Measurements from ENCODE around the gene MYEOV. TPM values are rescaled to one million over a fixed set of nuclear protein-coding genes. Genes with fewer than 3 reads are reported as not detected.

Gene MYEOV
- total RNA-seq, 1 donor from 2014 or later = 0.35 TPM

DNA sequence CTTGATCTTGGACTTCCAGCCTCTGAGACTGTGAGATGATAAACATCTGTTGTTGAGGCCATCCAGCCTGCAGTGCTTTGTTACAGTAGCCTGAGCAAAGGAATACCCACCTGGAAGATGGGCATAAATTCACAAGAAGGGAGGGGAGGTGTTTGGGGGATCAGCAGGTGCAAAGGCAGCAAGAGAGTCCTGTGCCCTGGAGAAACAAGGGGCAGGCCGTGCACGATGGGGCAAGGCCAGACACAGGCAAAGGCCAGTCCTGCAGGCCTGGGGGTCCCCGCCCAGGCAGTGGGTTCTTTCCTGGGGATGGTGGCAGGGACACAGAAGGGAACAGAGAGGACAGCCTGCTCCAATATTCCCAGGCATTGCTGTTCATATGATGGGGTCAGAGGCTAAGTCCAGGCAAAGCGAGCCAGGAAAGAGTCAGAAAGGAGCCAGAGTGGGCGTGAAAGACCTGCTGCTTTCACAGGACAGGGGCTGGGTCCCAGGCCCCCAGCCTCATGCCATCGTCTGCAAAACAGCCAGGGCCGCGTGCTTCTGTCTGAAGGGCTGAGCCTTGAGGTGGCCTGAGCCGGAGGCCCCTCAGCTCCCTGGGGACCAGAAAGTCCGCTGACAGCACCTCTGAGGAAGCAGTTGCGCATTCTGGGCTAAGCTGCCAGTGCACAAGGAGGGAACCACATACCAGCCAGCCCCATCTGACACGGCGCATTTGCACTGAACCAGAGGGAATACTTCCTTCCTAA is 48.8 kb downstream of the MYEOV start:
- H3K4me1 Mint-ChIP-seq = peaks cover 9% of the 10 kb centered on the region
- no peak overlapping the region for H3K27ac Mint-ChIP-seq (ENCODE audit: unreplicated experiment)
- peaks cover 4% of the 10 kb centered on the region for H3K9me3 Mint-ChIP-seq
- H3K36me3 Mint-ChIP-seq (ENCODE audit: low read depth) = peaks cover 5% of the 10 kb centered on the region
- no peak overlapping the region for H3K4me3 Mint-ChIP-seq
- TF ChIP-seq, protein P1, sequence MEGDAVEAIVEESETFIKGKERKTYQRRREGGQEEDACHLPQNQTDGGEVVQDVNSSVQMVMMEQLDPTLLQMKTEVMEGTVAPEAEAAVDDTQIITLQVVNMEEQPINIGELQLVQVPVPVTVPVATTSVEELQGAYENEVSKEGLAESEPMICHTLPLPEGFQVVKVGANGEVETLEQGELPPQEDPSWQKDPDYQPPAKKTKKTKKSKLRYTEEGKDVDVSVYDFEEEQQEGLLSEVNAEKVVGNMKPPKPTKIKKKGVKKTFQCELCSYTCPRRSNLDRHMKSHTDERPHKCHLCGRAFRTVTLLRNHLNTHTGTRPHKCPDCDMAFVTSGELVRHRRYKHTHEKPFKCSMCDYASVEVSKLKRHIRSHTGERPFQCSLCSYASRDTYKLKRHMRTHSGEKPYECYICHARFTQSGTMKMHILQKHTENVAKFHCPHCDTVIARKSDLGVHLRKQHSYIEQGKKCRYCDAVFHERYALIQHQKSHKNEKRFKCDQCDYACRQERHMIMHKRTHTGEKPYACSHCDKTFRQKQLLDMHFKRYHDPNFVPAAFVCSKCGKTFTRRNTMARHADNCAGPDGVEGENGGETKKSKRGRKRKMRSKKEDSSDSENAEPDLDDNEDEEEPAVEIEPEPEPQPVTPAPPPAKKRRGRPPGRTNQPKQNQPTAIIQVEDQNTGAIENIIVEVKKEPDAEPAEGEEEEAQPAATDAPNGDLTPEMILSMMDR (conservative IDR thresholded peaks at IDR 0.05) = no peak
- no peak for DNase-seq (ENCODE audit: low read depth, low spot score)
- no peaks in the 10 kb centered on the region for H3K27me3 Mint-ChIP-seq (ENCODE audit: low read depth)

DNA sequence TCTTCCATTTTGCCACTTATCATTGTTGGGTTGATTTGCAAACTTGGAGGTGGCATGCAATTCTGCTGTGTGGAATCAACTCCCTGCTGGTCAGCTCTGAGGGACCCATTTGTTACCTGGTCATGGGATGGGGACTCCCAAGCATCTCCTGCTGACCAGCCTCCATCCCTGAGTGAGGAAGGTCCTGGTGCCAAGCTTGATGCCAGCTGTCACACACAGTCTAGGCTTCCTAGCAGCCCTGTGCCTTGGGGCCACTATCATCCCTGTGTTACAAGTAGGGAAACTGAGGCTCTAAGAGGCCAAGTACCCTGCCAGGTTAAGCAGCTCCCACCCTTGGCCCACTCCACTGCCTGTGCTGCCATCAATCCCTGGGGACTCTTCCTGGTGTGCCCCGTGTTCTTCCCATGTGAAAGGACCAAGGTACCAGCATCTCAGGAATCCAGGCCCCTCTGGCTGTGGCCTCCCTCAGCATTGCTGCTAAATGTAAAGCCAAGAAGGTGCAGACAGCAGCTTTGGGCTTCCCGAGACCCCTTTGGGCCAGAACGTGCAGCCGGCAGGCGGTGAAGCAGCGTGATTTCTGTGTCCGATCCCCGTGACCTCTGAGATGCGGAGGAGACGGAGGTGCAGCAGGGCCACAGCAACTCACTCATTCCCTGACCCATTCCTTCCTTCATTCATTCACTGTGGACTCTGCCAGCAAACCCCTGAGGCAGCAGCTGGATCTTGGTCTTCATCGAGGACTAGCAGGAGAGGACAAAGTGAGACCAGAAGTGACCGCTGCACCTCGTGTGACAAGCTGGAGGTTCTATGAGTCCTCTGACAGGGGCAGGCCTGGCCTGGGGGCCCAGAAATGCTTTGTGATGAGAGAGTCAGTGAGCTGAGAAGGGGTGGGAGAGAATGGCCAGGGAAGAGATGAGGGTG is 49.7 kb downstream of the MYEOV start:
- Mint-ChIP-seq H3K27ac (ENCODE audit: unreplicated experiment) (no peak overlapping the region), H3K4me1 (peaks cover 9% of the 10 kb centered on the region), H3K4me3 (no peak overlapping the region), H3K36me3 (ENCODE audit: low read depth) (peaks cover 5% of the 10 kb centered on the region), H3K27me3 (ENCODE audit: low read depth) (no peaks in the 10 kb centered on the region), H3K9me3 (peaks cover 4% of the 10 kb centered on the region)
- no peak for DNase-seq (ENCODE audit: low read depth, low spot score)
- TF ChIP-seq, protein P1 (conservative IDR thresholded peaks at IDR 0.05) = no peak

DNA sequence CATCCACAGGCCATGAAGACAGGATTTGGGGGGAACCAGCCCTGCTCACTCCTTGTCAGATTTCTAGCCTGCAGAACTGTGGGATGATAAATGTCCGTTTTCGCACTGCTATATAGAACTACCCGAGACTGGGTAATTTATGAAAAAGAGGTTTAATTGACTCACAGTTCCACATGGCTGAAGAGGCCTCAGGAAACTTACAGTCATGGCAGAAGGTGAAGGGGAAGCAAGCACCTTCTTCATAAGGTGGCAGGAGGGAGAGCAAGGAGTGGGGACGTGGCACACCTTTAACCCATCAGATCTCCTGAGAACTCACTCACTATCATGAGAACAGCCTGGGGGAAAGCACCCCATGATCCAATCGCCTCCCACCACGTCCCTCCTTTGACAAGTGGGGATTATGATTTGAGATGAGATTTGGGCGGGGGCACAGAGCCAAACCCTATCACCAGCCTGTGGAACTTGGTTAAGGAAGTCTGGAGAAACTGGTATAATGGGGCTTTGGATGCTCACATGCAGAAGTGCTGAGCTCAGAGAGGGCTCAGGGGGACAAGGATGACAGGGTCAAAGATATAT is 50.7 kb downstream of the MYEOV start:
- no peak for DNase-seq (ENCODE audit: low read depth, low spot score)

More for the DNA sequence above, 50.7 kb downstream of the MYEOV start:
- H3K9me3 Mint-ChIP-seq = peaks cover 3% of the 10 kb centered on the region
- H3K36me3 Mint-ChIP-seq (ENCODE audit: low read depth) = peaks cover 3% of the 10 kb centered on the region
- H3K27ac Mint-ChIP-seq (ENCODE audit: unreplicated experiment) = no peak overlapping the region
- H3K4me1 Mint-ChIP-seq = peaks cover 9% of the 10 kb centered on the region
- no peak overlapping the region for H3K4me3 Mint-ChIP-seq
- TF ChIP-seq, protein P1 (conservative IDR thresholded peaks at IDR 0.05) = no peak
- H3K27me3 Mint-ChIP-seq (ENCODE audit: low read depth) = no peaks in the 10 kb centered on the region

Other genes starting within 250 kb of the MYEOV start
- gene TPCN2, start 245.2 kb upstream of the MYEOV start, total RNA-seq = 14.2 and 14.4 TPM in 2 replicates
- 1.1 and 1.4 TPM in 2 replicates for gene SMIM38, start 138.2 kb upstream of the MYEOV start, total RNA-seq
- 0.11 TPM in 1 of 2 replicates, not detected in the other for gene LINC01488, start 187.5 kb downstream of the MYEOV start, total RNA-seq

Data from neural crest cell (in vitro differentiated cells).